Liver (tissue), 9 donors: ENCODE data around the gene RBMS3. TPM values are rescaled to one million over a fixed set of nuclear protein-coding genes. Genes with fewer than 3 reads are reported as not detected.

Experiments
- DNase-seq: peaks from one replicate; pipeline ENCODE4 v3.0.0-alpha.2; 2017; ENCODE audit warnings: low spot score
- H3K27ac ChIP-seq, 2 donors: one replicate each; pipeline ENCODE4 v1.7.0; 2013; ENCODE audit warnings: inconsistent platforms in 2 of 2, low read length in 2 of 2, control low read depth in 1 of 2, low read depth in 1 of 2, mild to moderate bottlenecking in 1 of 2
- H3K27me3 ChIP-seq, 4 donors: one replicate each; pipeline versions ENCODE4 v1.6.1 to v1.7.0; 2013; ENCODE audit warnings: low read length in 3 of 4, inconsistent platforms in 1 of 4, mild to moderate bottlenecking in 1 of 4, moderate library complexity in 1 of 4; ENCODE audit not compliant: control insufficient read depth in 4 of 4, insufficient read depth in 4 of 4
- H3K36me3 ChIP-seq, 4 donors: one replicate each; pipeline versions ENCODE4 v1.6.1 to v1.7.0; 2013; ENCODE audit warnings: low read length in 3 of 4, mild to moderate bottlenecking in 3 of 4, low read depth in 1 of 4, moderate library complexity in 1 of 4; ENCODE audit not compliant: control insufficient read depth in 4 of 4, insufficient read depth in 3 of 4
- H3K4me1 ChIP-seq, 4 donors: one replicate each; pipeline versions ENCODE4 v1.6.1 to v1.7.0; 2013; ENCODE audit warnings: low read length in 3 of 4, mild to moderate bottlenecking in 3 of 4, moderate library complexity in 1 of 4; ENCODE audit not compliant: control insufficient read depth in 4 of 4, insufficient read depth in 4 of 4
- H3K4me3 ChIP-seq, 3 donors: one replicate each; pipeline versions ENCODE4 v1.6.1 to v1.7.0; 2013; ENCODE audit warnings: low read length in 3 of 3, control low read depth in 1 of 3, low read depth in 1 of 3, mild to moderate bottlenecking in 1 of 3
- H3K9ac ChIP-seq, 2 donors: one replicate each; pipeline ENCODE4 v1.7.0; 2013; ENCODE audit warnings: low read length in 2 of 2, mild to moderate bottlenecking in 2 of 2, moderate library complexity in 2 of 2, control low read depth in 1 of 2, low read depth in 1 of 2
- H3K9me3 ChIP-seq, 4 donors: one replicate each; pipeline versions ENCODE4 v1.6.1 to v1.7.0; 2013; ENCODE audit warnings: low read length in 3 of 4; ENCODE audit not compliant: control insufficient read depth in 4 of 4
- EGR1 ChIP-seq, 2 donors: IDR thresholded peaks; 2 replicates each; pipeline ENCODE4 v1.6.1; 2016 to 2018; ENCODE audit warnings: antibody characterized with exemption in 2 of 2, low read depth in 2 of 2
- FOXA1 ChIP-seq: IDR thresholded peaks from 2 replicates; pipeline ENCODE4 v1.6.1; 2016; ENCODE audit warnings: antibody characterized with exemption
- FOXA2 ChIP-seq: IDR thresholded peaks from 2 replicates; pipeline ENCODE4 v1.6.1; 2016; ENCODE audit warnings: antibody characterized with exemption
- GABPA ChIP-seq, 2 donors: IDR thresholded peaks in 1 of 2; conservative IDR thresholded peaks in 1 of 2; 2 replicates each; pipeline ENCODE4 v1.6.1; 2016; ENCODE audit warnings: antibody characterized with exemption in 2 of 2, mild to moderate bottlenecking in 1 of 2, moderate library complexity in 1 of 2
- HNF4A ChIP-seq, 2 donors: conservative IDR thresholded peaks; 2 replicates each; pipeline ENCODE4 v1.6.1; 2016; ENCODE audit warnings: antibody characterized with exemption in 2 of 2, mild to moderate bottlenecking in 2 of 2
- HNF4G ChIP-seq: IDR thresholded peaks from 2 replicates; pipeline ENCODE4 v1.6.1; 2016; ENCODE audit warnings: antibody characterized with exemption
- JUND ChIP-seq, 2 donors: IDR thresholded peaks; 2 replicates each; pipeline ENCODE4 v1.6.1; 2016; ENCODE audit warnings: antibody characterized with exemption in 2 of 2
- RAD21 ChIP-seq, 2 donors: IDR thresholded peaks; 2 replicates each; pipeline ENCODE4 v1.6.1; 2016; ENCODE audit warnings: antibody characterized with exemption in 2 of 2, mild to moderate bottlenecking in 2 of 2
- RXRA ChIP-seq, 2 donors: IDR thresholded peaks; 2 replicates each; pipeline ENCODE4 v1.6.1; 2017 to 2018; ENCODE audit warnings: antibody characterized with exemption in 2 of 2, mild to moderate bottlenecking in 1 of 2
- SP1 ChIP-seq: IDR thresholded peaks from 2 replicates; pipeline ENCODE4 v1.6.1; 2018; ENCODE audit warnings: antibody characterized with exemption, mild to moderate bottlenecking
- TAF1 ChIP-seq: conservative IDR thresholded peaks from 2 replicates; pipeline ENCODE4 v1.6.1; 2016; ENCODE audit warnings: antibody characterized with exemption, mild to moderate bottlenecking
- YY1 ChIP-seq: IDR thresholded peaks from 2 replicates; pipeline ENCODE4 v1.6.1; 2016; ENCODE audit warnings: antibody characterized with exemption, mild to moderate bottlenecking
- WGBS: extraction: QIAGEN DNeasy Blood & Tissue Kit; methylation state at CpG from one replicate; pipeline ENCODE4 v1.1.7; 2013; 5-methylcytosine and 5-hydroxymethylcytosine counted together
- polyA plus RNA-seq, 2 donors: library from polyadenylated mRNA; stranded (reverse) in 1 of 2; unstranded in 1 of 2; fragments of 200-250 nt in 1 of 2; fragments of >200 nt in 1 of 2; fragmentation: Nextera tagmentation in 1 of 2; extraction: Ambion mirVana in 1 of 2; gene quantifications; one replicate each; pipeline versions ENCODE4 v1.2.1 to v1.2.3, GENCODE V29; 2013 to 2015
- total RNA-seq, 2 donors: library from RNA; depleted of rRNA; stranded (reverse); fragments of >200 nt; gene quantifications; one replicate each; pipeline ENCODE4 v1.2.3, GENCODE V29; 2014
- TF ChIP-seq, protein P1 (sequence below): IDR thresholded peaks from 2 replicates; pipeline ENCODE4 v1.6.1; 2016; ENCODE audit warnings: antibody characterized with exemption
- TF ChIP-seq, protein P2 (sequence below): IDR thresholded peaks from 2 replicates; pipeline ENCODE4 v1.6.1; 2016; ENCODE audit warnings: antibody characterized with exemption
- TF ChIP-seq, protein P3 (sequence below): fragments of 150-350 bp; IDR thresholded peaks from 2 replicates; pipeline ENCODE4 v1.5.1; 2017; ENCODE audit warnings: improper control_type of control experiment, low read depth, low read length; ENCODE audit not compliant: missing input control
- TF ChIP-seq, protein P4 (sequence below): IDR thresholded peaks from 2 replicates; pipeline ENCODE4 v1.6.1; 2016; ENCODE audit warnings: antibody characterized with exemption, mild to moderate bottlenecking
- donor health status: healthy.
- donor health status: healthy.
- donor health status: healthy.
- donor health status: healthy.
- donor health status: healthy.

Gene RBMS3
- total and polyA plus RNA-seq, 4 donors, result 1.2 to 14.9 (median 9.3) TPM

DNA sequence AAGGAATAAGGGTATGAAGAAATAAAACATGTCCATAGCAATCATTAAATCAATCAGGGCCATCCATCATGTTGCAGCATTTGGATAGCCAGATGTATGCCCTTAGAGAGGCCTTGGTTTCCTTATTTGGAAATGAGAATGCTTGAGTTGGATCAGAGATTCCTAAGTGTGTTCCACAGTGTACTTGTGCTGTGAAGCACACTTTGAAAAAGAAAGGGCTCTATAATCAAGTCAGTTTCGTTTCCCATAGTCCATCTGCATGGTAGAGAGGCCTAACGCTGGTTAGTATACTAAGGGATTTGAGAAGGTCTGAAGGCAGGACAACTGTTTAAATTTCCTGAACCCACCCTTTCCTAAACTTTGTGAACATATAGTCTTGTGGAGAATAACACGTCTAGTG, 30.9 kb downstream of the RBMS3 start:
- TF ChIP-seq FOXA2 (no peak), HNF4A (conservative IDR thresholded peaks at IDR 0.05) (no peak), GABPA (IDR thresholded peaks at IDR 0.05 in 1 of 2, conservative IDR thresholded peaks at IDR 0.05 in 1 of 2) (no peak), RAD21 (IDR thresholded peaks at IDR 0.05) (no peak), RXRA (IDR thresholded peaks at IDR 0.05) (no peak), HNF4G (no peak), FOXA1 (no peak), TAF1 (no peak), JUND (IDR thresholded peaks at IDR 0.05) (no peak), EGR1 (IDR thresholded peaks at IDR 0.05; ENCODE audit: low read depth in 2 of 2) (no peak), SP1 (no peak)
- TF ChIP-seq, protein P1, sequence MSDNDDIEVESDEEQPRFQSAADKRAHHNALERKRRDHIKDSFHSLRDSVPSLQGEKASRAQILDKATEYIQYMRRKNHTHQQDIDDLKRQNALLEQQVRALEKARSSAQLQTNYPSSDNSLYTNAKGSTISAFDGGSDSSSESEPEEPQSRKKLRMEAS, result no peak
- TF ChIP-seq, protein P2, sequence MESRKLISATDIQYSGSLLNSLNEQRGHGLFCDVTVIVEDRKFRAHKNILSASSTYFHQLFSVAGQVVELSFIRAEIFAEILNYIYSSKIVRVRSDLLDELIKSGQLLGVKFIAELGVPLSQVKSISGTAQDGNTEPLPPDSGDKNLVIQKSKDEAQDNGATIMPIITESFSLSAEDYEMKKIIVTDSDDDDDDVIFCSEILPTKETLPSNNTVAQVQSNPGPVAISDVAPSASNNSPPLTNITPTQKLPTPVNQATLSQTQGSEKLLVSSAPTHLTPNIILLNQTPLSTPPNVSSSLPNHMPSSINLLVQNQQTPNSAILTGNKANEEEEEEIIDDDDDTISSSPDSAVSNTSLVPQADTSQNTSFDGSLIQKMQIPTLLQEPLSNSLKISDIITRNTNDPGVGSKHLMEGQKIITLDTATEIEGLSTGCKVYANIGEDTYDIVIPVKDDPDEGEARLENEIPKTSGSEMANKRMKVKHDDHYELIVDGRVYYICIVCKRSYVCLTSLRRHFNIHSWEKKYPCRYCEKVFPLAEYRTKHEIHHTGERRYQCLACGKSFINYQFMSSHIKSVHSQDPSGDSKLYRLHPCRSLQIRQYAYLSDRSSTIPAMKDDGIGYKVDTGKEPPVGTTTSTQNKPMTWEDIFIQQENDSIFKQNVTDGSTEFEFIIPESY, result no peak
- TF ChIP-seq, protein P3, sequence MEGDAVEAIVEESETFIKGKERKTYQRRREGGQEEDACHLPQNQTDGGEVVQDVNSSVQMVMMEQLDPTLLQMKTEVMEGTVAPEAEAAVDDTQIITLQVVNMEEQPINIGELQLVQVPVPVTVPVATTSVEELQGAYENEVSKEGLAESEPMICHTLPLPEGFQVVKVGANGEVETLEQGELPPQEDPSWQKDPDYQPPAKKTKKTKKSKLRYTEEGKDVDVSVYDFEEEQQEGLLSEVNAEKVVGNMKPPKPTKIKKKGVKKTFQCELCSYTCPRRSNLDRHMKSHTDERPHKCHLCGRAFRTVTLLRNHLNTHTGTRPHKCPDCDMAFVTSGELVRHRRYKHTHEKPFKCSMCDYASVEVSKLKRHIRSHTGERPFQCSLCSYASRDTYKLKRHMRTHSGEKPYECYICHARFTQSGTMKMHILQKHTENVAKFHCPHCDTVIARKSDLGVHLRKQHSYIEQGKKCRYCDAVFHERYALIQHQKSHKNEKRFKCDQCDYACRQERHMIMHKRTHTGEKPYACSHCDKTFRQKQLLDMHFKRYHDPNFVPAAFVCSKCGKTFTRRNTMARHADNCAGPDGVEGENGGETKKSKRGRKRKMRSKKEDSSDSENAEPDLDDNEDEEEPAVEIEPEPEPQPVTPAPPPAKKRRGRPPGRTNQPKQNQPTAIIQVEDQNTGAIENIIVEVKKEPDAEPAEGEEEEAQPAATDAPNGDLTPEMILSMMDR, result no peak
- TF ChIP-seq, protein P4, sequence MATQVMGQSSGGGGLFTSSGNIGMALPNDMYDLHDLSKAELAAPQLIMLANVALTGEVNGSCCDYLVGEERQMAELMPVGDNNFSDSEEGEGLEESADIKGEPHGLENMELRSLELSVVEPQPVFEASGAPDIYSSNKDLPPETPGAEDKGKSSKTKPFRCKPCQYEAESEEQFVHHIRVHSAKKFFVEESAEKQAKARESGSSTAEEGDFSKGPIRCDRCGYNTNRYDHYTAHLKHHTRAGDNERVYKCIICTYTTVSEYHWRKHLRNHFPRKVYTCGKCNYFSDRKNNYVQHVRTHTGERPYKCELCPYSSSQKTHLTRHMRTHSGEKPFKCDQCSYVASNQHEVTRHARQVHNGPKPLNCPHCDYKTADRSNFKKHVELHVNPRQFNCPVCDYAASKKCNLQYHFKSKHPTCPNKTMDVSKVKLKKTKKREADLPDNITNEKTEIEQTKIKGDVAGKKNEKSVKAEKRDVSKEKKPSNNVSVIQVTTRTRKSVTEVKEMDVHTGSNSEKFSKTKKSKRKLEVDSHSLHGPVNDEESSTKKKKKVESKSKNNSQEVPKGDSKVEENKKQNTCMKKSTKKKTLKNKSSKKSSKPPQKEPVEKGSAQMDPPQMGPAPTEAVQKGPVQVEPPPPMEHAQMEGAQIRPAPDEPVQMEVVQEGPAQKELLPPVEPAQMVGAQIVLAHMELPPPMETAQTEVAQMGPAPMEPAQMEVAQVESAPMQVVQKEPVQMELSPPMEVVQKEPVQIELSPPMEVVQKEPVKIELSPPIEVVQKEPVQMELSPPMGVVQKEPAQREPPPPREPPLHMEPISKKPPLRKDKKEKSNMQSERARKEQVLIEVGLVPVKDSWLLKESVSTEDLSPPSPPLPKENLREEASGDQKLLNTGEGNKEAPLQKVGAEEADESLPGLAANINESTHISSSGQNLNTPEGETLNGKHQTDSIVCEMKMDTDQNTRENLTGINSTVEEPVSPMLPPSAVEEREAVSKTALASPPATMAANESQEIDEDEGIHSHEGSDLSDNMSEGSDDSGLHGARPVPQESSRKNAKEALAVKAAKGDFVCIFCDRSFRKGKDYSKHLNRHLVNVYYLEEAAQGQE, result no peak
- H3K27ac ChIP-seq, result no peak overlapping the region
- H3K9ac ChIP-seq, result no peak overlapping the region
- no peaks in the 10 kb centered on the region for H3K9me3 ChIP-seq
- peaks cover 0 to 3% (median under 1%) of the 10 kb centered on the region in 4 donors for H3K4me1 ChIP-seq
- H3K4me3 ChIP-seq, result no peak overlapping the region
- no peaks in the 10 kb centered on the region for H3K36me3 ChIP-seq
- peaks cover 0 to 2% (median 0%) of the 10 kb centered on the region in 4 donors for H3K27me3 ChIP-seq
- no peak for DNase-seq
- WGBS, result 85% methylated on average over 3 of the region's 3 CpGs

DNA sequence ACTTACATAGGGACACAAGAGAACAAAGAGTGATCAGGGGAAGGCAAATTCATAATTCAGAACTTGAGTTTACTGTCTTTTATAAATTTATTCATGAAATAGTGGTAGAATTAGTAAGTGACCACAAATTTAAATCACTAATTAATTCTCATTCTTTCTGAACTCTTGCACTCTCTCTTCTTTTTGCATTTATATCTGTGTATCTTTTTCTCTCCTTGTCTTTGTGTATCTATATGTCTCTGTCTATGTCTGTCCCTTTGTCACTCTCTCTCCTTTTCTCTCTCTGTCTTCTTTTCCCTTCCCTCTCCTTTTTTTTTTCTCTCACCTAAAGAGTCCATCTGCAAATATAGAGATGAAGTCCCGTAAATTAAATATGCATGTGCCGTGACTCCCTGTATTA, 31.5 kb downstream of the RBMS3 start:
- Histone ChIP-seq H3K27me3 (peaks cover 0 to 2% (median 0%) of the 10 kb centered on the region in 4 donors), H3K4me3 (no peak overlapping the region), H3K4me1 (peaks cover 0 to 3% (median under 1%) of the 10 kb centered on the region in 4 donors), H3K9ac (no peak overlapping the region), H3K27ac (no peak overlapping the region), H3K9me3 (no peaks in the 10 kb centered on the region), H3K36me3 (no peaks in the 10 kb centered on the region)
- no peak for DNase-seq
- WGBS, result 86% methylated on average over 2 of the region's 2 CpGs
- TF ChIP-seq GABPA (IDR thresholded peaks at IDR 0.05 in 1 of 2, conservative IDR thresholded peaks at IDR 0.05 in 1 of 2), result no peak
- TF ChIP-seq TAF1, result no peak
- TF ChIP-seq, protein P1, result no peak
- TF ChIP-seq YY1, result no peak
- TF ChIP-seq SP1, result no peak
- no peak for TF ChIP-seq FOXA2
- no peak for TF ChIP-seq EGR1 (IDR thresholded peaks at IDR 0.05; ENCODE audit: low read depth in 2 of 2)
- TF ChIP-seq RAD21 (IDR thresholded peaks at IDR 0.05), result no peak
- TF ChIP-seq HNF4A (conservative IDR thresholded peaks at IDR 0.05), result no peak
- TF ChIP-seq JUND (IDR thresholded peaks at IDR 0.05), result no peak
- TF ChIP-seq, protein P3, result no peak
- no peak for TF ChIP-seq FOXA1
- TF ChIP-seq, protein P2, result no peak
